ENCODE data around the gene PHF23.

DNA sequence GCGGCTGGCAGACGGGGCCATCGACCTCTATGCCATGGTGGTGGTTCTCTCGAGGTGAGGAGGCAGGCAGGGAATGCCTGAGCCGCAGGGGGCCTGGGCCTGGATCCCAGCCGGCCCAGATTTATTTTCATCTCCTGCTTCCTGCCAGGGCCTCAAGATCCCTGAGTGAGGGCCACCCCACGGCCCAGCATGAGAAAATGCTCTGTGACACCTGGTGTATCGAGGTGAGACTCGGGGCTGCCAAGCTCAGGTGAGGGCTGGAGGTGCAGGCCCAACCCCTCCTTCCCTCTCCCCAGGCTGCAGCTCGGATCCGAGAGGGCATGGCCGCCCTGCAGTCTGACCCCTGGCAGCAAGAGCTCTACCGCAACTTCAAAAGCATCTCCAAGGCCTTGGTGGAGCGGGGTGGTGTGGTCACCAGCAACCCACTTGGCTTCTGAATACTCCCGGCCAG is 14.6 kb downstream of the PHF23 start:
- TF ChIP-seq, protein P1, sequence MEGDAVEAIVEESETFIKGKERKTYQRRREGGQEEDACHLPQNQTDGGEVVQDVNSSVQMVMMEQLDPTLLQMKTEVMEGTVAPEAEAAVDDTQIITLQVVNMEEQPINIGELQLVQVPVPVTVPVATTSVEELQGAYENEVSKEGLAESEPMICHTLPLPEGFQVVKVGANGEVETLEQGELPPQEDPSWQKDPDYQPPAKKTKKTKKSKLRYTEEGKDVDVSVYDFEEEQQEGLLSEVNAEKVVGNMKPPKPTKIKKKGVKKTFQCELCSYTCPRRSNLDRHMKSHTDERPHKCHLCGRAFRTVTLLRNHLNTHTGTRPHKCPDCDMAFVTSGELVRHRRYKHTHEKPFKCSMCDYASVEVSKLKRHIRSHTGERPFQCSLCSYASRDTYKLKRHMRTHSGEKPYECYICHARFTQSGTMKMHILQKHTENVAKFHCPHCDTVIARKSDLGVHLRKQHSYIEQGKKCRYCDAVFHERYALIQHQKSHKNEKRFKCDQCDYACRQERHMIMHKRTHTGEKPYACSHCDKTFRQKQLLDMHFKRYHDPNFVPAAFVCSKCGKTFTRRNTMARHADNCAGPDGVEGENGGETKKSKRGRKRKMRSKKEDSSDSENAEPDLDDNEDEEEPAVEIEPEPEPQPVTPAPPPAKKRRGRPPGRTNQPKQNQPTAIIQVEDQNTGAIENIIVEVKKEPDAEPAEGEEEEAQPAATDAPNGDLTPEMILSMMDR (IDR thresholded peaks at IDR 0.05), result no peak
- TF ChIP-seq POLR2A (IDR thresholded peaks at IDR 0.05), result no peak

Measured in thyroid gland (tissue), 4 donors.